Smooth muscle cell of trachea (primary cell): ENCODE measurements around the gene RPP25L. TPM values are rescaled to one million over a fixed set of nuclear protein-coding genes. Genes with fewer than 3 reads are reported as not detected.

Experiments
- total RNA-seq: library from RNA; depleted of rRNA; stranded (reverse); fragments of >200 nt; gene quantifications from 2 replicates; pipeline ENCODE4 v1.2.1, GENCODE V29; 2014

Gene RPP25L, protein sequence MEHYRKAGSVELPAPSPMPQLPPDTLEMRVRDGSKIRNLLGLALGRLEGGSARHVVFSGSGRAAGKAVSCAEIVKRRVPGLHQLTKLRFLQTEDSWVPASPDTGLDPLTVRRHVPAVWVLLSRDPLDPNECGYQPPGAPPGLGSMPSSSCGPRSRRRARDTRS
- total RNA-seq: 25.9 and 26.6 TPM in 2 replicates

DNA sequence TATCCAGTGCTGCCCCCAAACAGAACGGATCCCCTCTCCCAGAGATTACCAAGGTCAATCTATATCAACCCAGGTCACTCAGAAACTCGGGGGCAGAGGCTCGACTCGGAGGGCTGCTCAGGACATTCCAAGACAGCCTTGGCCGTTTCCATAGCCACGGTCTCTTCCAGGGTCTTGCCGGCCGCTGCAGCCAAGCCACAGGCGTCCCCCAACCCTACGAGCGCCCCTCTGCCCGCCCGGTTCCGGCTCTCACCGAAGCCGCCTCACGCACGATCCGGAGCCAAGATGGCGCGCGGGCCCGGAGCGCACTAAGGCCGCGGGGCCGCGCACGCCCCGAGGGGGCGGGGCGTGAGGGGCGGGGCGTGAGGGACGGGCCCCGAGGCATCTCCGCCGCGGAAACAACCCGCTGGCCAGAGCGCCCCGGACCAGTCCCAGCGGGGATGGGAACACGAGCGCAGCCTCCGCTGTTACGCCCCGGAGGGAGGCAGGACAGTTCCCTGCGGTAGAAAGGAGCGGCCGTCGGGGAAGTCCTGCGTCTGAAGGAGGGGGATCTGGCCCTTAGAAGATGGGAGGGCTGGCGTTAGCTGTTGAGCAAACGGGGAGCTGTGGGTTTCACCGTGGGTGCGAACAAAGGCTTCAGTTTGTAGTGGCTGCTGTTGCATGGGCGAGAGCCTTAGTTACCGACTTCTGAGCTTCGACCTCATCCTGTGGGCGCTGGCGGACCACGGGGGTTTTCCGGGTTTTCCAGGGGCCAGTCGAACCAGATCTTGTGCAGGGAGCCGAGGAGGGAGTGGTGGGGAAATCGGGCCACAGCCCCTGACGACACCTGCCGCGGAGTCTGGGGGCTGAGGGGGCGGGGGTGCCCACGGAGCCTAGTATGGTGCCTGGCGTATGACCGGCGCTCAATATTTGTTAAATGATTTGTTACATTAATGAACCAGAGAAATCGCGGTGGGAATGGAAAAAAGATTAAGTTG, at the start of gene RPP25L:
Gene RPP25L, minus strand, starts transcription at position 287 of the 977 bp plus-strand sequence. CDS start 801 bp downstream, outside the sequence.

DNA sequence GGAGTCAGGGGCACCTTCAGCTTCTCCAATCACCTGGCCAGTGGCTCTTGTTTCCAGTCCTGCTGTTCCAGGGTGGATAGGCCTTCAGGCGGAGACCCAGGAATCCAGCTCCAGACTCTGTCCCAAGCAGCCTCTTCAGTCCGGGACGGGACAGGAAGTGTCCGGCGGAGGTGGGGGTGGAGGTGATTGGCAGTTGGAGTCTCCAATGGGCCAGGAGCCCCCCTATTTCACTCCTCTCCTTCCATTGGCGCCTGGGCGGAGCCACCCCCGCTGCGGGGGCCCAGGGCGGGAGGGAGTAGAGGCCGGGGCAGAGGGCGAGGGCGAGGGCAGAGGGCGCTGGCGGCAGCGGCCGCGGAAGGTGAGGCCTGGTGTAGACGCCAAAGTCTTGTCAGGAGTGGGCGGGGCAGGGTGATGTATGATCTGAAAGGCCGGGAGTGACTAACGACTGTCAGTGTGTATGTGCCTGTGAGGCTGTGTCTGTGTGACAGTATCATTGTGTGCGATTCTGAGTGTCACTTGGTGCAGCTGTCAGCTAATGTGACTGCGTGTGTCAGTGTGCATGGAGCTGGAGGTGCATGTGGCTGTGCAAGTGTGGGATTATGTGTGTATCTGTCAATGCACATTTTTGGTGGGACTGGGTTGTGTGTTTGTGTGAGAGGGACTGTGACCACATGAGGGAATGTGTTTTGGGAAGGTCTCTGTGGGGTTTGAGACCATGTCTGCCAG, 40.1 kb upstream of the RPP25L start, which contains the start of gene IL11RA:
Gene IL11RA, plus strand, starts transcription at position 310 of the 726 bp plus-strand sequence. CDS start 3,033 bp downstream, outside the sequence.

DNA sequence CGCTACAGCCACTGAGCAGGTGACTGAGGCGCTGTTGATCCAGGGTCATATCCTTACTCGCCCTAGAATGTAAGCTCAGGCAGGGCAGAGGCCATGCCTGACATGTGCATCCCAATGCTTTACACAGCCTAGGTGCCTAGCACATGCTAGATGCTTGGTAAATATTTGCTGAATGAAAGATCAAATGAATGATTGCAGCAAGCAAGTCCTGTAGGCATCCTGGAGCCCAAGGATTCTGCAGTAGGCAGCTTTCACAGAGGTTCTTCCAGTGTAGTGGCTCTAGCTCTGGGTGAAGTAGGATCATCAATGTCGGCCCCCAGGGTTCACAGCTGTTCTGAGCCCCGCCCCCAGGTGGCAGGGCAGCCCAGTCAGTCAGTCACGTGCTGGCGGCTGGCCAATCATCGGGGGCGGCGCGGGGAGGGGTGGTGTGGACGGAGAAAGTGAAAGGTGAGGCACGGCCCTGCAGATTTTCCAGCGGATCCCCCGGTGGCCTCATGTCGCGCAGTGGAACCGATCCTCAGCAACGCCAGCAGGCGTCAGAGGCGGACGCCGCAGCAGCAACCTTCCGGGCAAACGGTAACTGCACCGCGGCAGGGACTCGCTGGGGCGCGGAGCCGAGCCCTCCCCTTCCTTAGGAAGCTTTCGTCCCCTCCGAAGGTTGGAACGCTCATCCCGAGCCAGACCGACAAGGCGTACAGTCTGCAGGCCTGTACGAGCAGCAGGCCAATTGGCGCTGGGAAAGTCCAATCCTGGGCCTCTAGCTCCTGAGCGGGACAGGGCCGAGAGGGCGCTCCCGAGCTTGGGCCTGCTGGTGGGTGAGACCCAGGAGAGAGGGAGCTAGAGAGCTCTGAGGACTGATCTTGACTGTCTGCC, 34.5 kb upstream of the RPP25L start, which contains the start of gene GALT:
Gene GALT, plus strand, starts transcription at position 465 of the 873 bp plus-strand sequence. Its CDS starts 30 bp downstream, at position 495.

DNA sequence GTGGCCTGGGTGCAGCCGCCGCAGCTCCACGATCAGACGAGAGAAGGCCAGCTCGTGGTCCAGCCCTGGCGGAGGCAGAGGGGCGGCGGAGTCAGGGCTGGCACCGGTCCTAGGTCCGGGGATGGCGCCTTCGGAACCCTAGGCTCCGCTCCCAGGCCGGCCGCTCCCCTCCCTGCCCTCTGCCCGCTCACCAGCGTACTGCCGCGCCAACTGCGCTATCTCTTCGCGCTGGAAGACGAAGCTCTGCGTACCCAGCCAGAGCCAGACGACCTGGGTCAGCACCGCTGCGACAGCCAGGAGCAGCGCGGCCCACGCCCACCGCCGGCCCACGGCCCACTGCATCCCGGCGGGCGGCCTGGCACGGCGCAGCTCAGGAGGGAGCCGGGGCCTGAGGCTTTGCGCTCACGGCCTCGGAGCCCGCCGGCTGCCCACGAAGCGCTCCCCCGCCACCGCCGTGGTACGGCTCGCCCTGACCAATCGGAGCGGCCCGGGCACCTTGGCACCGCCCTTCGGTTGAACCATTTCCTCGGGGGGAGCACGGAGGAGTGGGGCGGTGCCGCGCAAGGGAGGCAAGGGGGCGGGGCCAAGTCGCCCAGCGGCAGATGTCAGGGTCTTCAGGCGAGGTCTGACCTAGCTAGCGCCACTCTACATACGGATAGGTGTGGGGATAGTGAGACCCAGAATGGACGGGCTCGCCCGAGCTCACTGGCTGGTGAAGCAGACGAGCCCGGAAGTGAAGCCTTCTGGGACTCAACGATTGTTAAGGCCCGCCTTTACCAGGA, 25.6 kb upstream of the RPP25L start, which contains the start of gene SIGMAR1:
Gene SIGMAR1, minus strand, starts transcription at position 432 of the 782 bp plus-strand sequence. Its CDS starts 90 bp downstream, at position 342.

DNA sequence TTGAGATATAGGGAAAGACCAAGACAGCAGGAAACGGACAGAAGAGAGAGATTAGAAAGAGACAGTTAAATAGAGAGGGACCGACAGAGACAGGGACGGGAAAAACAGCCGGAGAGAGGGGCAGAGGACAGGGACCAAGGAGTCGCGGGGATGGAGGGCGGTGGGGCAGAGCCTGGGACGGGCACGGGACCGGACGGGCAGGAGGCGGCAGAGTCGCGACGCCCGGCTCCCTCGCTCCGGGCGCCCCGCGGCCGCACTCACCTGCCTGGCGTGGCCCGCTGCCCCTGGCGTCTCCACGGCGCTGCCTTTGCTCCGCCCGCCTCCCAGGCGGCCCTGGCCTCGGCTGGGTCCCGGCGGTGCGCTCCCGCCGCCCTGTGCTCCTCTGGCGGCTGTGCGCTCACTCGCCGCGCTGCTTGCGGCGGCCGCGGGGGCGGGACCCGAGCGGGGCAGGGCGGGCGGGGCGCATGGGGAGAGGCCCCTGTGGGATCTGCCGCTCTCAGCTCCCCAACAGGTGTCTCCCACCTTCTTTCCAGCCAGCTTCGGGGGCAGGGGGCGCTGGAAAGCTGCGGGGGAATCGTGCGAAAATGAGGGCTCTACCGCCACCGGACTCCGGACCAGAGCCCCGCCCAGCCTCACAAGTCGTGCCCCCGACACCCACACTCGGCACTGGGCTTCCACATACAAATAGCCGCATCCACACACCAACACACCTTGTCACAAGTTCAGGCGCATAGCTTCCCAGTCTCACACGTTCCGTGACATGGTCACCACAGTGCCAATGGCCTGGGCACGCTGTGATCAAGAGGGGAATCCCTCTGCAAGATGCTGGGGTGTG, 17.0 kb upstream of the RPP25L start, which contains the start of gene ARID3C:
Gene ARID3C, minus strand, starts transcription at position 411 of the 835 bp plus-strand sequence. CDS start 1,052 bp downstream, outside the sequence.

DNA sequence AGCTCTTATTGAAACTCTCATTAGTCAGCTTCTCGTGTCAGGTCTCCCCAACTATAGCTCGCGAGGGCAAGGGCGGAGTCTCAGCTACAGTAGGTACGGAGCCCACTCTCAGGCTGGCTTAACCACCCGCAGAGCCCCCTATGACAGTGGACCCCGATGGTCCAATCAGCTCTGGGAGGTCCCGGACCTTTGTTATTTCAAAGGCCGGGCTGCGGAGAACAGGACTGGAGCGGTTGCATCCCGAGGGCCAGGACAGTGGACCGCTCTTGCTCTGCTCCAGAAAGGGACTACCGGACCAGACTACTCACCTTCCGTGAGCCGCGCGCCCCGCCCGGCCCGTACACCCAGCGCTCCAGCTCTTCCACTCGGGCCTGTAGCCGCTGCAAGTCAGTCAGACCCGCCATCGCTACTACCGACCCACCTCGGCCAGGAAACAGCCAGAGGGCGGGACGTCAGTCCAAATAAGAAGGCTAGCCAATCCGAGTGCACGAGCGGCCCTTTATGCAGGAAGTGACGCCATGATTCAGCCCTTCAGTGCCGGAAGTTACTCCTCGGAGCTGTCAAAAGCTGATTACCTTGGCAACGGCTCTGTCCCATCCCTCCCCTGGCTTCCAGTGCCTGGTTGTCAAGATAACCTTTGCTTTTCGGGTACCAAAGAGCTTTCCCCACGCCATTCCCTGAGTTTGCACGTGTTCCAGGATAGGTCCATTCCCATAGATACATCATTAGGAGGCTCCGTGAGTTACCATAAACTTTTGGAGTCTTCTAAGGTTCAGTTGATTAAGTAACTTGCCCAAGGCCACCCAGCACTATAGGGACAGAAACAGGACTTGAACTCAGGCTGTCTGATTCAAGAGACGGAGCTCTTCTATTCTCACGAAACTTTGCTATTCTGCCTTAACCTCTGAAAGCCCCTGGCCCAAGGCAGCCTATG, 8.4 kb upstream of the RPP25L start, which contains the start of gene DCTN3:
Gene DCTN3, minus strand, starts transcription at position 435 of the 934 bp plus-strand sequence. Its CDS starts 31 bp downstream, at position 404.

DNA sequence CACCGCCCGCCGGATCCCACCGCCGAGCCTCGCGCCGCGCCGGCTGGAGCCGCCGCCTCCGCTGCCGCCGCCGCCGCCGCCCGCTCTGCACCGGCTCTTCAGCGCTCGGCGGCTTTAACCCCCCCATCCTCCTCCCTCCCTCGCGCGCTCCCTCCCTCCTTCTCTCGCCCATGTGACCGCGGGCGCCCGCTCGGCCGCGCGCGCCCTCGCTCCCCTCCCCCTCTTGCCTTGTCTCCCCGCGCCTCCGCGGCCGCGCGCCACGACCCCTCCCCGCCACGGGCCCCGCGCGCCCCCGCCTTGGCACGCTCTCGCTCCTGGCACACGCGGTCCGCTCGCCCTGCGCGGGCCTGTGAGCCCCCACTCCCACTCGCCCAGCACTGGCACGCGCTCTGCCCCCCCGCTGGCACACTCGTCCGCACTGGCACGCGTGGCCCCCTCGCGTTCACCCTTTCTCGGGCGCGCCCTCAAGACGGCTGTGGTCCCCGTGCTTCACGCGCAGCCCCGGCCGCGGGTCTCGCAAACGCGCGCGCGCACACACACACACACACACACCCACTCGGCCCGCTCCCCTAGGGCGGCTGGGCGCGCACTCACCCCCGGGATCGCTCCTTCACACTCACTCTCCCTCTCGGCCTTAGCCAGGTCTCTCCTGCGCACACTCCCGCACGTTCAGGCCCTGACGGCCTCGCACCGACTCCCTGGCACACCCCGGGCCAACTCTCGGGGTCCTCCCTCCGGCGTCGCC, 22.1 kb downstream of the RPP25L start, which contains the start of gene CNTFR:
Gene CNTFR, minus strand, starts transcription at position 89 of the 745 bp plus-strand sequence. CDS start 20,743 bp downstream, outside the sequence.

Other genes with a start within 250 kb of the RPP25L start
- 1.2 and 1.9 TPM in 2 replicates for gene MYORG, start 235.2 kb downstream of the RPP25L start, total RNA-seq
- 5.5 and 8.6 TPM in 2 replicates for gene FAM219A, start 153.5 kb downstream of the RPP25L start, total RNA-seq
- under 0.01 and 0.58 TPM in 2 replicates for gene DNAI1, start 153.3 kb downstream of the RPP25L start, total RNA-seq
- gene ENHO, start 89.1 kb downstream of the RPP25L start, total RNA-seq: not detected in 2 replicates
- 0.44 TPM in 1 of 2 replicates, not detected in the other for gene CNTFR, start 22.4 kb downstream of the RPP25L start, total RNA-seq
- gene DCTN3, start 8.4 kb upstream of the RPP25L start, total RNA-seq: 84.4 and 159 TPM in 2 replicates
- not detected in 2 replicates for gene ARID3C, start 17.0 kb upstream of the RPP25L start, total RNA-seq
- 71.1 and 88.0 TPM in 2 replicates for gene SIGMAR1, start 25.7 kb upstream of the RPP25L start, total RNA-seq
- 35.3 and 47.3 TPM in 2 replicates for gene GALT, start 34.6 kb upstream of the RPP25L start, total RNA-seq
- 16.0 and 23.0 TPM in 2 replicates for gene IL11RA, start 40.1 kb upstream of the RPP25L start, total RNA-seq
- gene CCL27, start 50.6 kb upstream of the RPP25L start, total RNA-seq: 0.15 and 0.17 TPM in 2 replicates
- not detected in 2 replicates for gene CCL19, start 79.2 kb upstream of the RPP25L start, total RNA-seq
- not detected in 2 replicates for gene CCL21, start 98.0 kb upstream of the RPP25L start, total RNA-seq